H1 (cell line): ENCODE measurements around the gene PCSK1N.

Source experiments
- CEBPB ChIP-seq: IDR thresholded peaks from 2 replicates; pipeline ENCODE4 v1.6.1; 2012; ENCODE audit warnings: low read depth, low read length
- CTCF ChIP-seq, 3 experiments: IDR thresholded peaks; 1 replicate in 2 of 3; 2 replicates in 1 of 3; pipeline versions ENCODE4 v1.5.1 to v1.6.1; 2011; ENCODE audit warnings: low read length in 3 of 3, mild to moderate bottlenecking in 3 of 3, inconsistent platforms in 2 of 3, low read depth in 1 of 3, moderate library complexity in 1 of 3; ENCODE audit not compliant: insufficient read depth in 1 of 3; ENCODE audit errors: control extremely low read depth in 1 of 3
- EP300 ChIP-seq, 2 experiments: IDR thresholded peaks; 1 replicate in 1 of 2; 2 replicates in 1 of 2; pipeline ENCODE4 v1.6.1; 2011 to 2012; ENCODE audit warnings: low read depth in 2 of 2, low read length in 2 of 2, mild to moderate bottlenecking in 2 of 2, borderline replicate concordance in 1 of 2, inconsistent platforms in 1 of 2, moderate library complexity in 1 of 2
- FOSL1 ChIP-seq: IDR thresholded peaks from 2 replicates; pipeline ENCODE4 v1.6.1; 2011; ENCODE audit warnings: mild to moderate bottlenecking, low read depth, low read length, moderate library complexity; ENCODE audit not compliant: insufficient read depth
- POLR2A ChIP-seq, 2 experiments: IDR thresholded peaks; 1 replicate in 1 of 2; 2 replicates in 1 of 2; pipeline ENCODE4 v1.6.1; 2011; ENCODE audit warnings: low read depth in 2 of 2, low read length in 2 of 2, mild to moderate bottlenecking in 2 of 2; ENCODE audit errors: control extremely low read depth in 1 of 2
- POLR2AphosphoS5 ChIP-seq: IDR thresholded peaks from 2 replicates; pipeline ENCODE4 v1.6.1; 2011; ENCODE audit warnings: low read depth, low read length
- RAD21 ChIP-seq, 2 experiments: IDR thresholded peaks in 1 of 2; conservative IDR thresholded peaks in 1 of 2; 2 replicates each; pipeline ENCODE4 v1.6.1; 2011; ENCODE audit warnings: low read depth in 2 of 2, low read length in 2 of 2, improper control_type of control experiment in 1 of 2, inconsistent platforms in 1 of 2, mild to moderate bottlenecking in 1 of 2, moderate library complexity in 1 of 2
- RFX5 ChIP-seq: IDR thresholded peaks from 2 replicates; pipeline ENCODE4 v1.6.1; 2011; ENCODE audit warnings: low read depth, low read length, improper control_type of control experiment, borderline replicate concordance
- SRF ChIP-seq: IDR thresholded peaks from 2 replicates; pipeline ENCODE4 v1.6.1; 2011; ENCODE audit warnings: mild to moderate bottlenecking, low read depth, low read length, moderate library complexity
- TAF1 ChIP-seq: IDR thresholded peaks from 2 replicates; pipeline ENCODE4 v1.6.1; 2011; ENCODE audit warnings: mild to moderate bottlenecking, low read depth, low read length
- USF2 ChIP-seq: IDR thresholded peaks from 2 replicates; pipeline ENCODE4 v1.6.1; 2011; ENCODE audit warnings: low read length, improper control_type of control experiment
- TF ChIP-seq, protein P1 (sequence below): IDR thresholded peaks from 2 replicates; pipeline ENCODE4 v1.6.1; 2012; ENCODE audit warnings: inconsistent platforms

- TF ChIP-seq CTCF (IDR thresholded peaks at IDR 0.05; ENCODE audit: control extremely low read depth in 1 of 3, insufficient read depth in 1 of 3, low read depth in 1 of 3, low read length in 3 of 3) = no peak
- TF ChIP-seq POLR2A (IDR thresholded peaks at IDR 0.05; ENCODE audit: control extremely low read depth in 1 of 2, low read depth in 2 of 2, low read length in 2 of 2) = no peak
- no peak for TF ChIP-seq FOSL1
- TF ChIP-seq EP300 (IDR thresholded peaks at IDR 0.05; ENCODE audit: borderline replicate concordance in 1 of 2, low read depth in 2 of 2, low read length in 2 of 2) = no peak
- TF ChIP-seq POLR2AphosphoS5 = no peak
- no peak for TF ChIP-seq RFX5
- no peak for TF ChIP-seq RAD21 (IDR thresholded peaks at IDR 0.05 in 1 of 2, conservative IDR thresholded peaks at IDR 0.05 in 1 of 2; ENCODE audit: low read depth in 2 of 2, low read length in 2 of 2)
- no peak for TF ChIP-seq USF2
- TF ChIP-seq CEBPB = no peak
- no peak for TF ChIP-seq TAF1
- TF ChIP-seq, protein P1, sequence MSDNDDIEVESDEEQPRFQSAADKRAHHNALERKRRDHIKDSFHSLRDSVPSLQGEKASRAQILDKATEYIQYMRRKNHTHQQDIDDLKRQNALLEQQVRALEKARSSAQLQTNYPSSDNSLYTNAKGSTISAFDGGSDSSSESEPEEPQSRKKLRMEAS = no peak
- no peak for TF ChIP-seq SRF
Measured at GRCh38 chrX:48786341-48786800, 49.0 kb downstream of the PCSK1N start, which contains the start of gene GATA1.
